Thyroid gland (tissue), 4 donors: ENCODE measurements around the gene TMPRSS5.

Experiments
- CTCF ChIP-seq, 6 experiments: fragments of 200-600 bp in 3 of 6; fragments of 450-650 bp in 3 of 6; sonication (generic) in 3 of 6; IDR thresholded peaks; one replicate each; pipeline ENCODE4 v1.5.1; 2016 to 2019; ENCODE audit warnings: antibody characterized with exemption in 6 of 6, mild to moderate bottlenecking in 2 of 6, inconsistent platforms in 1 of 6, moderate library complexity in 1 of 6
- POLR2A ChIP-seq, 2 donors: fragments of 450-650 bp; IDR thresholded peaks; one replicate each; pipeline ENCODE4 v1.6.1; 2017; ENCODE audit warnings: antibody characterized with exemption in 2 of 2, mild to moderate bottlenecking in 2 of 2, moderate library complexity in 1 of 2

GRCh38 chr11:113721462-113722066, 15.5 kb upstream of the TMPRSS5 start:
- TF ChIP-seq CTCF (IDR thresholded peaks at IDR 0.05): no peak
- TF ChIP-seq POLR2A (IDR thresholded peaks at IDR 0.05): no peak
